Measurements from ENCODE around the gene WNT8B.

GRCh38 chr10:100522945-100523344 is 60.1 kb downstream of the WNT8B start:
- no peak for TF ChIP-seq CTCF (conservative IDR thresholded peaks at IDR 0.05)
- no peak for TF ChIP-seq ZFX (IDR thresholded peaks at IDR 0.05)

All from C4-2B (cell line).